Upper lobe of left lung (tissue), 4 donors: ENCODE results near the gene HK1.

Source experiments
- POLR2A ChIP-seq, 4 donors: fragments of 450-650 bp; IDR thresholded peaks; one replicate each; pipeline ENCODE4 v1.5.1; 2016 to 2017; ENCODE audit warnings: antibody characterized with exemption in 4 of 4, mild to moderate bottlenecking in 2 of 4
- TF ChIP-seq, protein P1 (sequence below), 6 experiments: fragments of 450-650 bp in 4 of 6; fragments of 200-600 bp in 2 of 6; sonication (generic) in 2 of 6; IDR thresholded peaks; one replicate each; pipeline ENCODE4 v1.5.1; 2016 to 2019; ENCODE audit warnings: antibody characterized with exemption in 6 of 6

GRCh38 chr10:69379800-69380199 is 101.5 kb downstream of the HK1 start:
- TF ChIP-seq POLR2A (IDR thresholded peaks at IDR 0.05) = no peak
- TF ChIP-seq, protein P1, sequence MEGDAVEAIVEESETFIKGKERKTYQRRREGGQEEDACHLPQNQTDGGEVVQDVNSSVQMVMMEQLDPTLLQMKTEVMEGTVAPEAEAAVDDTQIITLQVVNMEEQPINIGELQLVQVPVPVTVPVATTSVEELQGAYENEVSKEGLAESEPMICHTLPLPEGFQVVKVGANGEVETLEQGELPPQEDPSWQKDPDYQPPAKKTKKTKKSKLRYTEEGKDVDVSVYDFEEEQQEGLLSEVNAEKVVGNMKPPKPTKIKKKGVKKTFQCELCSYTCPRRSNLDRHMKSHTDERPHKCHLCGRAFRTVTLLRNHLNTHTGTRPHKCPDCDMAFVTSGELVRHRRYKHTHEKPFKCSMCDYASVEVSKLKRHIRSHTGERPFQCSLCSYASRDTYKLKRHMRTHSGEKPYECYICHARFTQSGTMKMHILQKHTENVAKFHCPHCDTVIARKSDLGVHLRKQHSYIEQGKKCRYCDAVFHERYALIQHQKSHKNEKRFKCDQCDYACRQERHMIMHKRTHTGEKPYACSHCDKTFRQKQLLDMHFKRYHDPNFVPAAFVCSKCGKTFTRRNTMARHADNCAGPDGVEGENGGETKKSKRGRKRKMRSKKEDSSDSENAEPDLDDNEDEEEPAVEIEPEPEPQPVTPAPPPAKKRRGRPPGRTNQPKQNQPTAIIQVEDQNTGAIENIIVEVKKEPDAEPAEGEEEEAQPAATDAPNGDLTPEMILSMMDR (IDR thresholded peaks at IDR 0.05) = no peak
